Uterine smooth muscle cell (primary cell): ENCODE results near the gene HNRNPL. TPM values are rescaled to one million over a fixed set of nuclear protein-coding genes. Genes with fewer than 3 reads are reported as not detected.

ENCODE experiments used
- total RNA-seq: library from RNA; depleted of rRNA; stranded (reverse); fragments of >200 nt; gene quantifications from 2 replicates; pipeline ENCODE4 v1.2.3, GENCODE V29; 2014

Gene HNRNPL
- 279 and 457 TPM in 2 replicates for total RNA-seq

GRCh38 chr19:38849860-38850435, at the start of gene HNRNPL:
Gene HNRNPL (minus strand): TSS chr19:38849986. CDS start chr19:38849966, 20 bp downstream.

DNA sequence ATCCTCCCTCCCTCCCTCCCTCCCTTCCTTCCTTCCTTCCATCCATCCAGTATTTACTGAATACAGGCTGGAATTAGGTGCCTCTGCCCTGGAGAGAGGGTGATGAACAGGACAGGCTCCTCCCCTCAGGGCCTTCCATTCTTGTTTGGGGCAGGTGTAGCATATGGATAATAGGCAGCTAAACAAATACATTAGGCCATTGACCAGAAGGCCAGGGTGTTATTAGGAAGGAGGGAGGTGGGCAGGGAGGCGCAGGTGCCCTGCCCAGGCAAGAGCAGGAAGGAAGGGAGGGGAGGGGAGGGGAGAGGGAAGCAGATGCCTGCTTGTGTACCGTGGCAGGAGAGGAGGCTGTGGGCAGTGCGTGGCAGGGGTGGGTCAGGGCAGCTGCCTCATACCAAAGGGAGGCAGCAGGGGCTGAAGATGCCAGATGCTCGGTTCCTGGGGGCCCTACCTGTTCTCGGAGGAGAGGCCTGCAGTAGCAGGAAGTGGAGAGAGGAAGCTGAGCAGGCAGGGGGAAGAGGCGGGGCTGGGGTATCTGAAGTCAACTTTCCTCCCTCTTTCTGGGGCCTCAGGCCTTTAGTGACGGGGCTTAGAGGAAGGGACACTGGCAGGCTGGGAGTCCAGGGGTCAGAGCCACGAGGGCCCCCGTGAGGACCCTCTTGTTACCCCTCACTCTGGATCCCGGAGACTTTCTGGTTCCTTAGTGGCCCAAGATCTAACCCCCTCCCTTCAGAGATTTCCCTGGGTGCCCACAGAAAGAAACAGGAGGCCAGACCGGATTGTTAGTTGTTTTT, 28.2 kb upstream of the HNRNPL start, which contains the start of gene RINL:
Gene RINL, minus strand, starts transcription at position 495 of the 794 bp plus-strand sequence. CDS start 1,533 bp downstream, outside the sequence.

GRCh38 chr19:38812841-38813320, 36.9 kb downstream of the HNRNPL start, which contains the start of gene LGALS4:
Gene LGALS4 (minus strand): TSS chr19:38812945. CDS start chr19:38812886, 59 bp downstream.

GRCh38 chr19:38788478-38789243, 61.1 kb downstream of the HNRNPL start, which contains the start of gene LGALS7B:
Gene LGALS7B (plus strand): TSS chr19:38789200. CDS start chr19:38789227, 27 bp downstream.

Other genes with a start within 250 kb of the HNRNPL start
- gene MAP4K1, start 232.0 kb downstream of the HNRNPL start, total RNA-seq: 0.55 TPM in 1 of 2 replicates, not detected in the other
- 371 and 436 TPM in 2 replicates for gene EIF3K, start 230.8 kb downstream of the HNRNPL start, total RNA-seq
- gene ACTN4, start 202.3 kb downstream of the HNRNPL start, total RNA-seq: 314 and 514 TPM in 2 replicates
- gene CAPN12, start 105.5 kb downstream of the HNRNPL start, total RNA-seq: not detected in 2 replicates
- not detected in 2 replicates for gene LGALS7, start 76.5 kb downstream of the HNRNPL start, total RNA-seq
- gene LGALS7B, start 60.8 kb downstream of the HNRNPL start, total RNA-seq: 0.55 TPM in 1 of 2 replicates, not detected in the other
- gene LGALS4, start 37.0 kb downstream of the HNRNPL start, total RNA-seq: not detected in 2 replicates
- 7.1 TPM in 2 replicates for gene ECH1, start 18.2 kb downstream of the HNRNPL start, total RNA-seq
- 1.1 and 1.9 TPM in 2 replicates for gene RINL, start 28.3 kb upstream of the HNRNPL start, total RNA-seq
- gene SIRT2, start 49.6 kb upstream of the HNRNPL start, total RNA-seq: 35.4 and 54.4 TPM in 2 replicates
- gene NFKBIB, start 50.0 kb upstream of the HNRNPL start, total RNA-seq: 11.2 and 11.7 TPM in 2 replicates
- not detected in 2 replicates for gene CCER2, start 62.2 kb upstream of the HNRNPL start, total RNA-seq
- 15.0 and 15.7 TPM in 2 replicates for gene SARS2, start 80.8 kb upstream of the HNRNPL start, total RNA-seq
- 31.9 and 41.2 TPM in 2 replicates for gene MRPS12, start 81.0 kb upstream of the HNRNPL start, total RNA-seq
- gene FBXO17, start 125.8 kb upstream of the HNRNPL start, total RNA-seq: 33.9 and 45.4 TPM in 2 replicates
- 1.3 and 3.4 TPM in 2 replicates for gene FBXO27, start 182.6 kb upstream of the HNRNPL start, total RNA-seq
- 0.33 and 0.87 TPM in 2 replicates for gene ACP7, start 234.4 kb upstream of the HNRNPL start, total RNA-seq